NT2/D1 (cell line): ENCODE measurements around the gene DNAL1.

Experiments
- SUZ12 ChIP-seq: IDR thresholded peaks from 2 replicates; pipeline ENCODE4 v1.6.1; 2011; ENCODE audit not compliant: insufficient read length, insufficient read depth; ENCODE audit errors: extremely low read depth
- YY1 ChIP-seq: IDR thresholded peaks from 2 replicates; pipeline ENCODE4 v1.6.1; 2011; ENCODE audit not compliant: insufficient read length, insufficient read depth
- ZNF274 ChIP-seq: IDR thresholded peaks from 2 replicates; pipeline ENCODE4 v1.6.1; 2011; ENCODE audit warnings: mild to moderate bottlenecking, low read depth, low read length

DNA sequence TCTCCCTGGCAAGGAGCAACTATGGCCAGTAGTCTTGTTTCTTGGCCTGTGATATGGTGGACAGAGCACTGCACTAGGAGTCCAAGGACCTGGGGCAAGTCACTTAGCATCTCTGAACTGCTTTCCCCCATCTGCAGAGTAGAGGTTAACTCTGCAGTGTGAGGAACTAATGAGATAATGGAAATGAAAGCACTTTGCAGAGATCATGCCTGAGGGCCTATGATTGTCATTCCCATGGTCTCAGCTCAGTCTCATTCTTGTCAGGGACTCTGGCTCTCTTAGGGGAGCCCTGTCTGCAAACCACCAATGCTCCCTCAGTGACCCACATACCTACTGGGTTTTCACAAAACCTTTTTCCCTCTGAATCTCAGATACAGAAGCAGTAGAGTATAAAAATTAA is 75.8 kb downstream of the DNAL1 start:
- no peak for TF ChIP-seq YY1
- no peak for TF ChIP-seq ZNF274
- TF ChIP-seq SUZ12, result no peak
